NCI-H1417 treated with DMSO at 0.1 percent for 48 hours (cell line): Measurements from ENCODE around the gene KIF13A.
"Not testable (repeated sequence)": the region's sequence is repeated elsewhere in the genome, so short reads cannot be mapped to it uniquely, and the experiment has no call there.

ENCODE experiments used
- DNase-seq: peaks from one replicate; lab custom pipeline; 2025; lab: John Stamatoyannopoulos, UW

Gene KIF13A

DNA sequence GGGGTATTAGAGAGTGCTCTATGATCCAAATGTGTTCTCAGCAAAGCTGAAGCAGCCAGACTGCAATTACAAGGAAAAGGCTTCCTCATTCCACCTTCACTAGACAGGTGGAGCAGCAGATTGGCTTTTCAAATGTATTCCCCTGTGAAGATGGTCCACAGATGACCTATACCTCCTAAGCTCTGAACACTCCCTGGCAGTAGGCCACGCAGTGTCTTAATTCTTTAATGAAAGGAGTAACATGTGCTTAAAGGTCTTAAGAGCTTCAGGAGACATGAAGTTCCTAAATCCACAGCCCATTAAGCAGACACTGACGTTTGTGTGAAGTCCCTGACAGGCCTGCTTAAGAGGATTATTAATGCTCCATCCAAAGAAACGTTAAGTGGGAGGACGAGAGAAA, 141.8 kb downstream of the KIF13A start:
- no peak for DNase-seq

DNA sequence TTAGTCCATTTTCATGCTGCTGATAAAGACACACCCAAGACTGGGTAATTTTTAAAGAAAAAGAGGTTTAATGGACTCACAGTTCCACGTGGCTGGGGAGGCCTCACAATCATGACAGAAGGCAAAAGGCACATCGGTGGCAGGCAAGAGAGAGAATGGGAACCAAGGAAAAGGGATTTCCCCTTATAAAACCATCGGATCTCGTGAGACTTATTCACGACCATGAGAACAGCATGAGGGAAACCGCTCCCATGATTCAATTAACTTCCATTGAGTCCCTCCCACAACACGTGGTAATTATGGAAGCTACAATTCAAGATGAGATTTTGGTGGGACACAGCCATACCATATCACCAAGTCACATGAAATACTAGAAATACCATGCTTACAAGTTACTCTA, 142.5 kb downstream of the KIF13A start:
- not testable (repeated sequence) for DNase-seq

DNA sequence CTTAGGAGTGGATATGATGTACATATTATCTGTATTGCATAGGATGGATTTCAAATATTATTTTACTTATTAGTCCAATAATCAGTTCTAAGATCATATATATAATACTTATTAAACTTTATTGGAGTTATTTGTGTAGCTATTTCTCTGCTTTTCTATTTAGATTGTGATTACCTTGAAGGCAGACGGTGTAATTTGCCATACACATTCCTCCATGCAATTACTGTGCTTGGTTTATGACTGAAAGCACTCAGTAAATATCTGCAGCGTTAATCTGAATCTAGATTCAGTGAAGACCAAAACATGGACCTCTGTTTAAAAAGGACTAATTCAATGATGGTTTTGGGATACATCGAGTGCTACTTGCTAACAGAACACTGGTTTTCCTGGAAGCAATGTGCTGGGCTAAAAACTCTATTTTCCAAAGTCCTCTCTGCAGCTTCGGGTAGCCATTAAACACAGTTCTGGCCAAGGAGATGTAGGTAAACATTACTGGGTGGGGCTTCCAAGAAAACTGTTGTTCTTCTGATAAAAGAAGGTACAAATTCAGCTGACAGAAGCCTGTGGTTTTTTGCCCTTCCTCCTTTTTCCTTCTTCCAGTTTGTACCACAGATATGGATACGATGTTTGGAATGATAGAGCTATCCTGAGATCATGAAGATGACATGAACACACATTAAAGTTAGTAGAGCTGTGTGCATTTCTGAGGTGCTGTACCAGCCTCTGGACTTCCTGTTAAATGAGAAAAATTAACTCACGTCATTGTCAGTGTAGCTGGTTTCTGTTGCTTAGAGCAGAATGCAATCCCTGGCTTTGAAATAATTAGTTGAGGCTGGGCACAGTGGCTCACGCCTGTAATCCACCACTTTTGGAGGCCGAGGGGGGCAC, 144.3 kb downstream of the KIF13A start:
- no peak for DNase-seq

DNA sequence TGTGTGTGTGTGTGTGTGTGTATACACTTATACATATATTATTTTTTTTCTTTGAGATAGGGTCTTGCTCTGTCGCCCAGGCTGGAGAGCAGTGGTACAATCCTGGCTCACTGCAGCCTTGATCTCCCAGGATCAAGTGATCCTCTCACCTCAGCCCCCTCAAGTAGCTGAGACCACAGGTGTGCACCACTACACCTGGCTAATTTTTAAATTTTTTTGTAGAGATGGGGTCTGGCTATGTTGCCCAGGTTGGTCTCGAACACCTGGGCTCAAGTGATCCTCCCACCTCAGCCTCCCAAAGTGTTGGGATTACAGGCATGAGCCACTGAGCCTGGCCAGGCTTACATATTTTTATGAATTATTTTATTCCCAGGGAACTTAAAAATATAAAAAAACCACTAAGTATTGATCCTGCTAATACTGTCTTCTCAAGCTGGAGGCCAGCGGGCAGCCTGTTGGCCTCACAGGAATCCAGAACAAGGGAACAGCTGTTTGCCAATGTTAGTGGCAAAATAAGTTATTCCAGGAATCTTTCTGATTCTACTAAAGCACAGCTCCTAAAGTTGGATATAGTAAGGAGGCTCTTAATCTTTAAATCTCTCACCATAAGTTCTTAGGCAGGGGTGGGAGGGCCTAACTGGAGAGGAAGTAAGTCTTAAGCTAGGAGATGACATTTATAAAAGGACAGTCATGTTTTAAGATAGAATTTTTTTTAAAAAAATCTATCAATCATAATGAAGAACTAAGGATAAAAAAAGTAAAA, 145.2 kb downstream of the KIF13A start:
- DNase-seq, result no peak

DNA sequence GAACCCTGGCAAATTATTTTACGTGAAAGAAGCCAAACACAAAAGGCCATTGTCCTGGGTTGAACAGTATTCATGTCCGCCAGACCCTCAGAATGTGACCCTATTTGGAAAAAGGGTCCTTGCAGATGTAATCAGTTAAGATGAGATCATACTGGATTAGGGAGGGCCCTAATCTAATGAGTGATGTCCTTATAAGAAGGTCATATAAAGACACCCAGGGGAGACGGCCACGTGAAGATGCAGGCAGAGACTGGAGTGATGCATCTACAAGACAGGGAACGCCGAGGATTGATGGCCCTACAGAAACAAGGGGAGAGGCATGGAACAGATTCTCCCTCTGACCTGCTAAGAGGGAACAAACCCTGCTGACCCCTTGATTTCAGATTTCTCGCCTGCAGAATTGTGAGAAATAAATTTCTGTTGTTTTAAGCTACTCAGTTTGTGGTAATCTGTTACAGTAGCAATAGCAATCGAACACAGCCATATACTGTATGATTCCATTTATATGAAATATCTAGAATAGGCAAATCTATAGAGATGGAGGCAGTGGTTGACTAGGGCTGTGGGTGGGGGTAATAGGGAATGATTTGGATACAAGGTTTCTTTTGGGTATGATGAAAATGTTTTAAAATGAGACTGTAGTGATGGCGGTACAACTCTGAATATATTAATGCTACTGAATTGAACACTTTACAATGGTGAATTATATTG, 147.8 kb downstream of the KIF13A start:
- DNase-seq, result no peak

DNA sequence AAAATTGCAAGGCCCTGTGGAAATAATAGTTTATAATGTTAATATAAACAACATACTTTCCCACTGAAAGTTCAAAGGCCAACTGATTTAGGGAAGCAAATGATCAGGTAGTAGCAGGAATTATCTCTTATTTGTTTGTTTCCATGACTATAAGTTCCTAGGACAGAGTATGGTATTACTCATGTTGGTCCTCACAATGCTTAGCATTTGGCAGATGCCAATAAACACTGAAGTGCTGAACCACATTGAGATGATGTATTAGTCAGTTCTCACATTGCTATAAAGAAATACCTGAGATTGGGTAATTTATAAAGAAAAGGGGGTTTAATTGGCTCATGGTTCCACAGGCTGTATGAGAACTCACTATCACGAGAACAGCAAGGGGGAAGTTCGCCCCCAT, 151.1 kb downstream of the KIF13A start:
- no peak for DNase-seq

DNA sequence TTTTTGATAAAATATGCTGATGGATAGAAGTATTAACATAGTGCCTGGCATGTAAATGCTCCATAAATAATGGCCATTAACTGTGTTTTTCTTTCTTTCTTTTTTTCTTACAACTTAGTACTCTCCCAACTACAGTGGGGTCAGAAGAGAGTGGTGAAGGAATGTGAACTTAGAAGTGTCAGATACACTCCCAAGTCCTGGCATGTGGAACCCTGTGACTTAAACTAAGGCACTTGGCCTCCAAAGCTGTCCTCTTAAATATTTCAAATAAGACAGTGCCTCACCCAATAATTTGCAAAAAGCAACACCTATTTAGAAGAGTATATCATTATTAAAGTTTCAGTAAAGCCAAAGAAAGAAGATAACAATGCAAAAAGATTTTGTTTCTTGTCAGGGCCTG, 151.7 kb downstream of the KIF13A start:
- DNase-seq, result no peak

DNA sequence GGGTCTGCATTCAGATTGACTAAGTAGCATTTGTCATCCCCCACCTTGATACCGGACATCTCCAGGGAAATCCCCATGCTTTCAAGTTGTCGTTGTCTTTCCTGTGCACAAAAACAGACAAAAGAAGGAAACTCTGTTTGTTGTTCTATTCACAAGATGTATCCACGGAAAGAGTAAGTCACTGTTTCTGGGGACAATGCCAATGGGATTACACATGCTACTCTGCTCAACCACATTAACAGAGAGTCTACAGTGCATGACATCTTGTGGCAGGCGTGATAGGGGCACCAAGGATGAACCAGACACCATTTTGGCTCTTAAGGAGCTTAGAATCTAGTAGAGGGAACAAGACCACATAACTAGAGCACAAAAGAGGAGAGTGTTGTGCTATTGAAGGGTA, 156.3 kb downstream of the KIF13A start:
- no peak for DNase-seq

DNA sequence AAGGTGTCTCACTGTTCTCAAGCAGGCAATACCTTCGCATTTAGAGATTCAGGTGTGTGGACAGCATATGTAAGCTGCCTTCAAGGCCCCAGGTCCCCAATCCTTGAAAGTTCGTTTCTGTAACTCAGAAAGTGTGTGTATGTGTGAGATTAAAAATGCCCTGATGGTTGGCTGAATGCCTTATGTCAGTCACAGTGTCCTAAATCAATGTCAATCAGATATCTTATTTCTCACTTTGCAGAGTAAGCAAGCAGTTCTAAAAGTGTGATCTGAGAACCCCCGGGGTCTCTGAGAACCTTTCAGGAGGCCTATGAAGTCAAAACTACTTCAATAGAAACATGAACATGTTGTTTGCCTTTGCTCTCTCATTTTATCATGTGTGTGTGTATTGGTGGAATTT, 157.5 kb downstream of the KIF13A start:
- DNase-seq, result no peak

DNA sequence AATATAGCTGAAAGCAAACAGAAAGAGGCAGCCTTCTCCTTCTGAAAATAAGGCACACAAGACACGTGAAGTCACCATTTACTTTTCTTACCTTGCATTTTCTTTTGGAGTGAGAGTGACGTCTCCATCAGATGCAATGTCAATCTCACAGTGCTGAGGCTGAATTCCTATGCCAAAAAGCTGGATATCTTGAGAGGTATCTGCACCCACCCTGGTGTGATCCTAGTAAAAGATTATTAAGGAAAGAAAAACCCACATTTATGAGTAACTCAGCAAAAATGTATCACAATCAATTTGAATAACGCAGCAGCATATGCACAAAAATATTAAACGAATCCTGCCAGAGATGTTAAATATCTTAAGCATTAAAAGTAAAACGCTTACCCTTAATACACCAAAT, 159.3 kb downstream of the KIF13A start:
- no peak for DNase-seq

DNA sequence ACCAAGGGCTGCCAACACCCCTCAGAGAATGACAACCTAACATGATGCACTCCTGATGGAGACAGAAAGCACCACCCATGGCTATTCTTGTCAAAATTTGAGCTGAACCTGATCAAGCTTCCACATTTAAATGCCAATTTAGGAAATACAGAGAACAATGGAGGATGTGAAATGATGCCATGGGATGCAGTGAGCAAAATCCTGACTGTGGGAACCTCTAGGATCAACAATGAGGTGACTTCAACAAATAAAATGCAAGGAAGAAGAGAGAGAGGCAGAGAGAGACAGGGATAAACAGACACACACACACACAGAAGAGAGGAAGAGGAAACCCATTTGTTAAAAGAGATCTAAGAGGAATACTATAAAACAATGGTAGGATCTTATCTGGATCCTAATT, 161.1 kb downstream of the KIF13A start:
- no peak for DNase-seq

DNA sequence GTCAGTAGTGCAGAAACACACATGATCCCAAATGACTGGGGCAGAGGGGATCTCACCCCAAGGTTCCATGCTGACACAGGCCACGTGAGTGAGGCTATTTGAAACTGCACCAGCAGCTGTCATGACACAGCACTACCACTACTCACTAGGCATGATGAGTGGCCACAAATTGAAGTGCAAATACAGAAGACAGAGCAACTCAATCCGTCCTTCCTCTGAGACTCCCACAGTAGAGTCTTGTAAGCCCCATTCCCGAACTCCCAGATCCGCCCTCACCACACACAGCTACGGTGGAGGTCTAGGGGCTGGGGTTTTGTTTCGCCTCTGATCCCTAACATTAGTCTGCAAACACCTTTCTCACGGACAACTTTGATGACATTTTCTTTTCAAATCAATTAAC, 167.4 kb downstream of the KIF13A start:
- no peak for DNase-seq

DNA sequence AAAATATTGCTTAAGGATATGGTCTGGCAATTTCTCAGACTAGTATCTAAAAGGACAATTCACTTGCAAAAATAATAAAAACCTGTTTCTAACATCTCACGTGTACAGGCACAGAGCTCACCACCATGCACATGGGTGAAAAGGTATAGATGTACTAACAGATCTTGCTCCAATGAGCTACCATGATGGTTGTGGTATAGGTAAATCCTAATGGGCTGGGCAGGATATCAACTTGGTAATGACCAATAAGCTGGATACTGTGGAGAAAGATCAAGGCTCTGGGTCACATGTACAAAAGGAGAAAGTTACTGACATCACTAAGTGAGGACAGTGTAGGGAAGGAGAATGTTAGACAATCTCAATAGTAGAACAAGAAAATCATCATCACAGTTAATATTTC, 169.7 kb downstream of the KIF13A start:
- DNase-seq, result no peak

DNA sequence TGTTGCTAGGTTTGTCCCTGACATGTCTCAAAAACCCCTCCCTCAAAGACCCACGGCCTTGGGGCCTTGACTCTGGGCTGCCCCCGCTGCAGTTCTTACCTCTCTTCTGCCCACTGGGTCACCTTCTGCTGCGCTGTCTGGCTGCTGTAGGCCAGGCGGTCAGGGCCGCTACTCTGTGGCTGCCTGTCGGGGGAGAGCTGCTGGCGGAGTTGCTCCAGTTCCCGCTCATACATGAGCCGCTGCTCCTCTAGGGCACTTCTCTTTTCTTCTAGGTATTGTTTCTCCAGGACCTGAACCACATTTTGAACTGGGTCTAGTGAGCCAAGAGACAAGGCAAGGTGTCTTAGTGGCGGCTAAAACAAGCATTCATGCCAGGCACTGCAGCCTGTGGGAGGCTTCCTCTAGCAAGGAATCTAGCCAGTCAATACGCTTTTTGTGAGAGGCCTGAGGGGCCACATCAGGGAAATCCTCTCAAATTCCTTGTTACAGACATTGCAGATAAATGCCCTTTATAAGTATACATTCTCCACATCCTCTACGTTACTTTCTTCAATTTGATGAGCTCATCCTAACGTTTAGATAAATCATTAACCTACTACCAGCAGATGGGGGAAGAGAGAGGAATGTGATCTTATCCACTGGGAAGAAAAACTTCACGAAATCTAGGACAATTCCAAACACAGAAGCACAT, 170.4 kb downstream of the KIF13A start:
- no peak for DNase-seq

DNA sequence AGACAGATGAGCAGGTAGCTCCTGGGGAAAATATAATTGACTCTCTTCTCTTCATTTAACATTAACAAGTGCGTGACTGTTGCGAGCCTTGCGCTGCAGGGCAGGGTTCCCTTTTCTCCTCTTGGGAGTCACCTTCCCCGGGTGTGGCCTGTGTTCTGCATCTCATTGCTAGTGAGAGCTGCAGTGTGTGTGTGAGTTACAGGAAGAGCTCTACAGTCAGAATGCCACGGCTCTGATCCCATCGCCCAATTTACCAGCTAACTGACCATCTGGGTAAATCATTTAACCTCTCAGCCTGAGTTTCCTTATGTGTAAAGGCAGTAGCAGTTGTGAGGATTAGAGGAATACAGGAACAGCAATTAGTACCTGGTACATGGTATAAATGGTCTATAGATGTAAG, 173.9 kb downstream of the KIF13A start:
- DNase-seq, result no peak

DNA sequence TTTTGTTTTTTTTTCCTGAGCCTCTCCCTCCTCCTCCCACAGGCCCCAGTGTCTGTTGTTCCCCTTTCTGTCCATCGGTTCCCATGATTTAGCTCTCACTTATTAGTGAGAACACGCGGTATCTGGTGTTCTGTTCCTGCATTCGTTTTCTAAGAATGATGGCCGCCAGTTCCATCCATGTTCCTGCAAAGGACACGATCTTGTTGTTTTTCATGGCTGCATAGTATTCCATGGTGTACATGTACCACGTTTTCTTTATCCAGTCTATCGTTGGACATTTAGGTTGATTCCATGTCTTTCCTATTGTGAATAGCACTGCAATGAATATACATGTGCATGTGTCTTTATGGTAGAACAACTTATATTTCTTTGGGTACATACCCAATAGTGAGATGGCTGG, 175.1 kb downstream of the KIF13A start:
- no peak for DNase-seq

DNA sequence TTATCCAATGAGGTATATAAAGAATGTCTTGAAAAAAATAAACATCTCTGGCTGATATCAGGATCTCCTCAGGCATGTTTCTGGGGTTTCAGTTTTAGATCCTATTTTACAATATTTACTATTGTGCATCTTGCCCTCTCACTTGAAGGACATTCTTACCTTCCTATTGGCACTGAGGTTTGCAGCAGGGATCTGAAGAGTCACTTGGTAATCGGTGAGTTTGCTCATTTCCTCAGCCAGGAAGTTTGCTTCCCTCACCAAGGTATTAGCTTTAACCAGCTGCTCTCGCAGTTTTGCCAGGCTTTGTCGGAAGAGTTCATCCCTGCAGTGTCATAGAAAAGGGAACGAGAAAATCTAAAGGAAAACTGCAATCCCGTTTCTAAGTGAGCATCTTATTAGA, 178.8 kb downstream of the KIF13A start:
- no peak for DNase-seq

DNA sequence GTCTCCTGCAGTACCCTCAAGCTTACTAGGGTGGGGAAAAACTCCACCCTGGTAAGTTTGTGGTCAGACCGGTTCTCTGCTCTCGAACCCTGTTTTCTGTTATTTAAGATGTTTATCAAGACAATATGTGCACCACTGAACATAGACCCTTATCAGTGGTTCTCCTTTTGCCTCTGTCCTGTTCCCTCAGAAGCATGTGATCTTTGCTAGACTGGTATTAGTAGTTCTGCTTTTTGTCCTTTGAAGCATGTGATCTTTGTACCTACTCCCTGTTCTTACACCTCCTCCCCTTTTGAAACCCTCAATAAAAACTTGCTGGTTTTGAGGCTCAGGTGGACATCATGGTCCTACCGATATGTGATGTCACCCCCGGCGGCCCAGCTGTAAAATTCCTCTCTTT, 180.0 kb downstream of the KIF13A start:
- not testable (repeated sequence) for DNase-seq

DNA sequence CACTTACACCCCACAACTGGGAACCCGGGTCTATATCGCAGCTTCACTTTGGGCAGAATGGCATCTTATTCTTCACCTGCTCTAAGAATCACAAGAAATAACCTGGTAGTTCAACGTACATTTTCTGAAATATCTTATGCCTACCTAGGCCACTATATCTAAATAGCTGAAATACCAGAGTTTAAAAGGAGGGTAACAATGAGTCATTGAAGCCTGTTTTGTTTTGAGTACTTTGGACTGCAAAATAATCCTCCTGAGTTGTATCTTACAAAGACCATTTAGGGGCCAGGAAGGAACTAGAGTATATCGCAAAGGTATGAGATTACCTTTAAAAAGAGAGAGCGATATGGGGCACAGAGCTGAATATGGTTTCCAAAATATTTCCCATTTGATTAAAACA, 184.0 kb downstream of the KIF13A start:
- no peak for DNase-seq

DNA sequence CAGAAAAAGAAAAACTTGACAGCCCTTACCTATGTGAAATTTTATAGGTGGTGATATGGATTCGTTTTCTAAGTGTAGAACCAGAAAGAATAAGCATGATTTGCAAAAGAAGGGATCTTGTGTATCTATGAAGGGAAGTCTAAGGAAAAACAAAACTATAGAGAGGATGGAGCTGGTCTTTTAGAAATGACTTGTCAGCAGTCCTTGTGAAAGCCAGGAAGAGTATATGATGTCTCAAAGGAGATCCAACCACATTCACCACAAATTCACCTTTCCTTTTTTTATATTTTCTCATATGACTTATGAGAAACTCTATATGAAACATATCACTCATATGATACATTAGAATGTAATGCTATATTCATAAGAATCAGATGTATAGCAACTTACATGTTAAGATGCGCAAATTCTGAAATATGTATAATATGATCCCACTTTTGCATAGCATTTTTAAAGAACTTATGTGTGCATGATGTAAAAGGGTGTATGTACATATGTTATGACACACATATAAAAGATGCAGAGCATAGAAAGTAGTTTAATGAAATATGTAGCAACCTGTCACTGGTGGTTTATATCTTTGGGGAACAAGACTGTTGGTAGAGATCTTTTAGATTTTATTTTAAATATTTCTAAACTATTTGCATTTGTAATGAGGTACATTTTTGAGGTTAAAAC, 188.8 kb downstream of the KIF13A start:
- no peak for DNase-seq

DNA sequence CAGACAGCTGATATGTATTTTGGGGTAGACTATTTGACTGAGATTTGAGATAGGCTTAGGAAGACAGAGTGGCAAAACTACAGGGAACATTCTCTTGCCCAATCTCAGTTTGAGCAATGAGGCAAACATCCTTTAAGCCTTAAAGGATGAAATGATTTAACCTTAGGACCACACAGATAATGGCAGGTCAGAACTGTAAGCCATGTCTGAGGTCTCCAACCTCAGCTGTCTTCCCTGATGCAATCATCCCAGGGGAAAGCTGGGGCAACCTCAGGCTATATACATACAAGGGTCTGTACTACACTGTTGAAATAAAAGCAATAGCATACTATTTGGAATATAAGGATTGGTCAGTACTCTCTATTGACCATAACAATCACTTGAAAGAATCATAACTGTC, 196.9 kb downstream of the KIF13A start:
- DNase-seq, result no peak
